NCI-H82 (cell line): ENCODE measurements around the gene EVL.

Experiments used
- DNase-seq: peaks from one replicate; lab custom pipeline; 2025; lab: John Stamatoyannopoulos, UW

Gene EVL

DNA sequence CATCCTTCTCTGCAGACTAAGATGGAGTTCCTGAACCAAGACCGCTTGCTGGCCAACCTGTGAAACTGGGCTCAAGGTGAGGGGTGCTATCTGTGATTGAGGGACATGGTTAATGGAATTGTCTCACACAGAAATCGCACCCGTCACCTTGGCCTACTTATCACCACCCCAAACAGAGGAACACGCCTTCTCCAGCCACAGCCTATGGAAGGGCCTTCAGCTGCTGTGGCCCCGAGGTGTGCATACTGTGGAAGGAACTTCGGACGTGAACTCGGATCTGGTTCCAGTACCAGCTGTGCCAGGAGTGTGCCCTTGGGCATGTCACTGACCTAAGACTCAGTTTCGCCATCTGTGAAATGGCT lies 44.4 kb downstream of the EVL start:
- DNase-seq = no peak

GRCh38 chr14:100110816-100111215 lies 45.6 kb downstream of the EVL start:
- DNase-seq = no peak

DNA sequence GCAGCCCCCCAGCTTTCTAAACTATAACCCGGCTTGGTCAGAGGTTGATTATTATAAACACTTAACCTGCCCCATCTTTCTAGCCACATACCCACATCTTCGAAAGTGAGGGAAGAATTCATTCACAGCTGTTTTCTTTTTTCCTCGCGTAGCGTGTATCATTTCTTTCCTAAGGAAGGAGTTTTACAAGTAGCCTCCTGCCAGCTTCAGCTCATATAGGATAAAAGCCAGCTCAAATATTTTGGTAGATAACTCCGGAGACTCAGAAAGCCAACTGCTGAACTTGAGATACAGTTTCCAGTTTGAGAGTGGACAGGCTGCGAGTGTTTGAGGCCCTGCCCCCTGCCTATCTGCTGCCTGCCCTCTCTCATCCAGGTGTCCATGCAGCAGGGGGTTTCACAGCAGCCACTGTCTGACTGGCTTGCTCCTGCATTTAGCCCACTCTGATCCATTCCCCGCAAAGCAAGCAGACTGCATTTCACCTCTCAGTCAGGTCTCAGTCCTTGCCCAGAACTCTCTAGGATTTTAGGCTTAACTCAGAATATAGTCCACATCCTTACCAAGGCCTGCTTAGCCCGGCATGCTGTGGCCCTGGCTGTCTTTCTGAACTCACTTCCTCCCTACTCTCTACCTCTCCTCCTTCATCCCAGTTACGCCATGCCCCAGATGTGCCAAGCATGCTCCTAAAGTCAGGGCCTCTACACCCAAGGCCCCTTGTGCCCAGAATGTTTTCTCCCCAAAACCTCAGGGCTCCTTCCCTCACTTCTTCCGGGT lies 46.9 kb downstream of the EVL start:
- no peak for DNase-seq

- DNase-seq = no peak
Measured at GRCh38 chr14:100114109-100114765, 49.0 kb downstream of the EVL start.

DNA sequence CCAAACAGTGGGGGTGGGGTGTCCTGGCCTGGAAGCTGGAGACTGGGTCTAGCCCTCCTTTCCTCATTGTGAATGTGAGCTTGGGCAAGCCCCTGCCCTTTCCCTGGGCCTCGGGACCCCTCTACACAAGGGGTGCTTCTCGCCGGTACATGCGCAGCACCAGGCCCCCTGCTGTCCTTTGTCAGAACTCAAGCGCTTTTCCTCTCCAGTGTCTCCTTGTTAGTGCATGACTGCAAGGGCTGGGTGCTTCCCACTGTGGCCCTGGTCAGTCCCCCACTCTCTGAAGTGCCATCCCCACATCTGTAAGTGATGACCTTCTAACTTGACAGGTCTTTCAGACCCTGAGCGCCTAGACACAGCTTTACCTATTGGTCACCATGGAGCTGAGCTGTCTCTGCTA lies 50.0 kb downstream of the EVL start:
- DNase-seq = no peak

DNA sequence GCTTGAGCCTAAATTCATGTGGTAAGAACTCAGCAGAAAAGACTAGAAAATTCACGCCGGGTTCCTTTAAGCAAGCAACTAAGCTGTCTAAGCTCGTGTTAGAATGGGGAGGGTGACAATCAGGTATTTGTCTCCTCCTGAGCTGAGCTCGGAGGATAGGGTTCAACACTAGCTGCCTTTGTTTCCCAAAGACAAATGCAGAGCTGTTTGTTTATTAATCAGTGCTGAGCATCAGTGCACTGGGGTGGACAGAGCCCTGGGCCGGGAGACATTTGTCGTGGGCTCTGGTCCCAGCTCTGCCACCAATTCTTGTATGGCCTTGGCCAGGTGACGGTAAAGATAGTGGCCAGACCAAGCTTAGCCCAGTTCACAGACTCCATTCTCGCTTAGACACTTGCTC lies 50.5 kb downstream of the EVL start:
- no peak for DNase-seq

GRCh38 chr14:100116134-100116533 lies 50.9 kb downstream of the EVL start:
- no peak for DNase-seq

DNA sequence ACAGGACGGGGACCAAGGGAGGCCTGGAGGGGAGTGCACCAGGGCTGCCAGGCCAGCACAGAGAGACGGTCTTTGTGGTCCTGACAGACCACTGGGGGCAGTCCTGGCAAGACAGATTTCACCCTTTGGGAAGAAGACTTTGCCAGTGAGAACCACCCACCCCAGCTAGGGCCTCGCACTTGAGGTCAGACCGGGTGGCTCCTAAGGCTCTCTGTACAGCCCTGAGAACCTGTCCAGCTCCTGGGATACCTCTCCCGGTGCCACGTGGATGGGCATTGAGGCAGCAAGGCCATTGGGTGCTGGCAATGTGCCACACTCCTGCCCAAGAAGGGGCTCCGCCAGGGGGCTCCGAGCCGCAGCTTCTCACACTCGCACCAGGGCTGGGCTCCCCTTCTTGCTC lies 51.8 kb downstream of the EVL start:
- DNase-seq = no peak

GRCh38 chr14:100117633-100118395 lies 52.6 kb downstream of the EVL start:
- no peak for DNase-seq

GRCh38 chr14:100118396-100119011 lies 53.3 kb downstream of the EVL start:
- DNase-seq = no peak

GRCh38 chr14:100119251-100119650 lies 54.0 kb downstream of the EVL start:
- DNase-seq = no peak

- DNase-seq = no peak
Measured at GRCh38 chr14:100120522-100121269, 55.5 kb downstream of the EVL start.

DNA sequence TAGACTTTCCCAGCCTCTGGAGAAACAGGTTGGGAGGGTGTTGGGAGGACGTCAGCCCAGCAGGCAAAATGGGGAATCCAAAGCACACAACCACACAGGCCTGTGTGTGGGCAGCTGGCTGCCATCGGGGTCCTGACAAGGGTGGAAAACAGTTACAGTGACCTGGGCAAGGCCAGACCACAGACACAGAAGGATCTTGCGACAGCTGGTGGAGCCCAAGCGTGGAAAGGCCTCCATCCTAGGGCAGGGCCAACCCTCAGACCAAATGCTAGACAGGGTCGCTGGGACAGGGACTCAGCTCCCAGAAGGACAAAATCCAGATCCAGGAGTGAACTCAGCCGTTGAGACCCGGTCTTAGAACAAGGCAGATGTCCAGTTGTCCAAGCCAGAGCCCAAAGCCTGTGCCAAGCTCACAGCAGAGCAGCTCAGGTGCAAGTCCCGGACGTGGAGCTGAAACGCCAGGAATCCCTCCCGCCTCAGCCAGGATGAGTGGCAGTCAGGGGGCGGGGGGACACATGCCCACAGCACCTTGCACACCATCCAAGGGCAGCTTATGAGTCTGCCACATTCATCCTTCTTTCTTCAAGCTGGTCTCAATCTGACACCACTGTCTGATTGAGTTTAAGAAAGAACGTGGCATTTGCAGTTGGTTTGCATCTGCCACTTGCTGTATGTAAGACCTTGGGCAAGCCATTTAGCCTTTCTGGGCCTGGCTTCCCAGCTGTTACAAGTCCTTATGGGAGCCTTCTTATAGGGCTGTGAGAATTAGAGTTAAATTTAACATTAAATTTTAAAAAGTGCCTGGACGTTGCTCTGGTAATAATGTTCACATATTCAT lies 56.6 kb downstream of the EVL start:
- DNase-seq = no peak

DNA sequence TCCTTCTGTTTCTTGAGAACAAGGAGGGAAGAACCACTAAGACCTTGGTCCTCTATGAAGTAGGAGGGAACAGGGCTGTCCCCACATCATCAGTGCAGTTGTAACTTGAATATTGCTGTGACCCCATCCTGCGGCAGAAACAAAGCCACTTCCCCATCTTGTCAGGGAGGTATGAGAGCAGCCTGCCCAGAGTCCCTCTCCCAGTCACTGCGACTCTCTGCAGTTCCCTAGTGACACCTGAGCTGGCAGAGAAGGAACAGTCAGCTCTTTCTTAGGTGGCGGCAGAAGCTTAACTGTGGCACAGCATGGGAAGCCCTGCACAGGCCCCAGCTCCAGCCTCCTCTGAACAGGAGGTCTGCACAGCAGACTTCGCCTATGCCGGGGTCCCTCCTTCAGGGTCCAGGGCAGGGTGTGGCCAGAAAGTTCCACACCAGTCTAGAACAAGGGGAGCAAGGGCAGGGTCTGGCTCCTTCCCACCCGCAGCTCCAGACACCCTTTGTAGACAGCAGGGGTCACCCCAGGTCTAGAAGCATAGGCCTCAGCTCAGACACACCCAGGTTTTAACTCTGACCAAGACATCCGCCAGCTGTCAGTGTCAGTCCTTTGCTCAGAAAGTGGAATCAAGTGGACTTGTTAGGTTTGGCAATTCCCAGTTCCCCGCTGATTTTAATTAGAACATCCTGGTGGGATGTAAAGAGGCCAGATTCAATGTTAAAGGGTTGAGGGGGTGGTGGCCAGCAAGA lies 57.4 kb downstream of the EVL start:
- no peak for DNase-seq

DNA sequence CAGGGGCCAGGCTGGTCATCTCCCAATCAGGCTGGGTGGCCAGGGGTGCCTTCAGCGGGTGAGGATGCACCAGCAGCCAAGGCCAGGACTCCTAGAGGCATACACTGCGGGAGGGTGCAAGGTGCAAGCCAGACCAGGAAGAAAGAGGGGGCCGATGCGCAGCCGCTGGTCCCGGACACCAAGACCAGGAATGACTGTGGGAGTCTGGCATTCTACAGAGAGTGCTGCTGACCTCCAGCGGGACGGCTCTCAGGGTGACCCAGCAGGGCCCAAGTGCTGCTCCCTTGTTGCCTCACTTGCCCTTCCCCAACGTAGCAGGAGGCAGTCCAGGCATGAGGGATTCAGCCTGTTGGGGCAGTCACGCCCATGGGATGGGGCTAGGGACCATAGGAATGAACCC lies 58.4 kb downstream of the EVL start:
- DNase-seq = no peak

- no peak for DNase-seq
Measured at GRCh38 chr14:100124551-100125088, 59.4 kb downstream of the EVL start.

DNA sequence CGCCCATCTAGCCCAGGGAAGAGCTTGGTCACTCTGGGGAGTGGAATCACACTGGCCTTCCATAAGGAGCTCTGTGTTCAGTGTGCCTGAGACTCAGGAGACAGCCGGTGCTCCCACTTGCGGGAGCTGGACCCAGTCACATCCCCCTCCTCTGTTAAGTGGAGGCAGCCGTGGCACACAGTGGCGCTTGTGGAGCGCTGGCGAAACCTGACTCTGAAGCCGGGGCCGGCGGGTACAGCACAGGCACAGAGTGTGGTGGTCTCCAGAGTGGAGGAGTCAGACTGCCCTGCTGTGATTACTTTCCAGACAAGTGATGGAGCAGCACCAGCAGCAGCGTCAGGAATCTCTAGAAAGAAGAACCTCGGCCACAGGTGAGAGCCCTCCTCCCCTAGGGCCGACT lies 61.2 kb downstream of the EVL start:
- no peak for DNase-seq

- DNase-seq = no peak
Measured at GRCh38 chr14:100127853-100128455, 62.7 kb downstream of the EVL start.

DNA sequence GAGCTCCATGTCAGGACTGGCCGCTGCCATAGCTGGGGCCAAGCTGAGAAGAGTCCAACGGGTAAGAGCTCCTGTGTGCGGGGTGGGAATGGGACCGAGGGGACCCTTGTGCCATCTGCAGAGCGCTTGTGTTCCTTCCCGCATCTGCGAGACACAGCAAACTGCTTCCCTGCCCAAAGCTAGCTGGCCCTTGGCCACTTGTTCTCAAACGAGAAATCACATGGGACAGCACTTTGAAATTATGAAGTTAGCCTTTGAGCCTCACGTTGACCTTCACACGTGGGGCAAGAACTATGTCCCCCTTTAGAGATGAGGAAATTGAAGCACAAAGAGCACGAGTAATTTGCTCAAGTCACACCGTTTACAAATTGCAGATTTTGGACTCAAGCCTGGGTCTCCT lies 63.5 kb downstream of the EVL start:
- DNase-seq = no peak

DNA sequence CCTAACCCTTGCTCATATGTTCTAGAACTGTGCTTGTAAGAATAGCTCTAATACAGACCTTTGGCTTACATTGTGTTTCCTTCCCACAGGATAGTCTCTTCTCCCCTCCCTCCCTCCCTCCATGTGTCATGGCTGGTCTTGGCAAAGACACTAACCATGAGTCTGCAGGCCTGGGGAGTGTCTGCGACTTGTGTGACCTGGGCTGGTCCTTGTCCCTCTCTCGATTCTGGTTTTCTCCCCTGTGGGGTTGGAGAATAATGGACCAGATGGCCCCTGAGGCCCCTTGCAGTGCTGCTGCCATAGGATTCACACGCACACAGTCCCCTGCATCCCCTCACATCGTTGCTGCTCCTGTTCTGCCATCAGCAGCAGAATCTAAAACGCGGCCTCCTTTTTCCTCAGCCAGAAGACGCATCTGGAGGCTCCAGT lies 64.0 kb downstream of the EVL start:
- no peak for DNase-seq
